HG03108 (cell line): ENCODE data around the gene PCP2.
A peak's percentile ranks its signal among the peaks of the same experiment; 100 is the strongest.

Experiments
- ATAC-seq: cut with Tn5 transposase; IDR thresholded peaks from one replicate; pipeline ENCODE4 v1.9.1; 2021; ENCODE audit warnings: moderate library complexity; ENCODE audit not compliant: unreplicated experiment

The PCP2 gene

DNA sequence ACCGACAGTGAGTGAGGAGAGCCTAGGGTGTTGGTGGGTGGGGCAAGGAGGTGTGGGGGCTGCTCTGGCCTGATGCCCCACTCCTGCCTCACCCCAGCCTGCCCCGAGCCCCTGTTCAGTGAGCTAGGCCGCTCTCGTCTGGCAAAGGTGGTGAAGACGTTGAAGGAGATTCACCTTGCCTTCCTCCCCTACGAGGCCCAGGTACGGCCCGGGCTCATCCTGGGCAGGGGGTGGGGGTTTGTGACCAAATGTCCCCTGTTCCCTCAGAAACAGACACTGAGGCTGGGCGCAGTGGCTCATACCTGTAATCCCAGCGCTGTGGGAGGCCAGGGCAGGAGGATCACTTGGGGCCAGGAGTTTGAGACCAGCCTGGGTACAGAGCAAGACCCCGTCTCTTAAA, 7.3 kb upstream of the PCP2 start:
- no peak for ATAC-seq

DNA sequence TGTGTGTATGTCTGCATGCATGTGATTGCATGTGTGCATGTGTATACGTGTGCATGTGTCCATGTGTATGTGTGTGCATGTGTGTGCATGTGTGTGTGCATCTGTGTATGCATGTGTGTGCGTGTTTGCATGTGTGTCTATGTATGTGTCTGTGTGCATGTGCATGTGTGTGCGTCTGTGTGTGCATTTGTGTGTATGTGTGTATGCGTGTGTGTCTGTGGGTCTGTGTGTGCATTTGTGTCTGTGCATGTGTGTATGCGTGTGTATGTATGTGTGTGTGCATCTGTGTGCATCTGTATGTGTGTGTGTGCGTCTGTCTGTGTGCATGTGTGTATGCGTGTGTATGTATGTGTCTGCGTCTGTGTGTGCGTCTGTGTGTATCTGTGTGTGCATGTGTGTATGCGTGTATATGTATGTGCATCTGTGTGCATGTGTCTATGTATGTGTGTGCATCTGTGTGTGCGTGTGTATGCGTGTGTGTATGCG, 6.4 kb upstream of the PCP2 start:
- ATAC-seq, result no peak

DNA sequence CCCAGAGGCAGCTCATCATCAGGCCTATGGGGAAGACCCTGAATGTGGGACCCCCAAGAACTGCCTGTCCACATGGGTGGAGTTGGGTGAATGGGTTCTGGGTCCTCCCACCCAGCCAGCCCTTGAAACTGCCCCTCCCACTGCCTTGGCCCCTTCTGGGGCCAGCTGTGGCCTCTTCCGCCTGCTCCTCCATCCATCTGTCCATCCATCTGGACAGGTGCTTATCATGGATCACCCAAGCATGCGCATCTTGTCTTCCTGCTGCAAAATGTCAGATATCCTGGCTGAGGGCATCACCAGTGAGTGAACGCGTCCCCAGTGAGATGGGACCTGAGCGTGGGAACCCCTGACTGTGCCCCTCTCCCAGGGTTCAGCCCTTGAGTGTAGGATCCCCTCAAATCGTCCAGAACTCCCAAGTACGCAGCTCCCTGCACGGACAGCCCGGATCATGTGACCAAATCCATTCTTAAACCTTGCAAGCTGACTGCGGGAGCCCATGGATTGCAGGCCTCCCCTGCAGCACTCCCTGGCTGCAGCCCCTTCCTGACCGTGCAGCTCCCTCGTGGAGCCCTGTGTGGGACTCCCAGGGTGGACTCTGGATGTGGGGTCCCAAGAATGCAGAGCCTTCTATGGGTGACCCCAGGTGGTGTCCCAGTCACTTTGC, 5.4 kb upstream of the PCP2 start:
- no peak for ATAC-seq

DNA sequence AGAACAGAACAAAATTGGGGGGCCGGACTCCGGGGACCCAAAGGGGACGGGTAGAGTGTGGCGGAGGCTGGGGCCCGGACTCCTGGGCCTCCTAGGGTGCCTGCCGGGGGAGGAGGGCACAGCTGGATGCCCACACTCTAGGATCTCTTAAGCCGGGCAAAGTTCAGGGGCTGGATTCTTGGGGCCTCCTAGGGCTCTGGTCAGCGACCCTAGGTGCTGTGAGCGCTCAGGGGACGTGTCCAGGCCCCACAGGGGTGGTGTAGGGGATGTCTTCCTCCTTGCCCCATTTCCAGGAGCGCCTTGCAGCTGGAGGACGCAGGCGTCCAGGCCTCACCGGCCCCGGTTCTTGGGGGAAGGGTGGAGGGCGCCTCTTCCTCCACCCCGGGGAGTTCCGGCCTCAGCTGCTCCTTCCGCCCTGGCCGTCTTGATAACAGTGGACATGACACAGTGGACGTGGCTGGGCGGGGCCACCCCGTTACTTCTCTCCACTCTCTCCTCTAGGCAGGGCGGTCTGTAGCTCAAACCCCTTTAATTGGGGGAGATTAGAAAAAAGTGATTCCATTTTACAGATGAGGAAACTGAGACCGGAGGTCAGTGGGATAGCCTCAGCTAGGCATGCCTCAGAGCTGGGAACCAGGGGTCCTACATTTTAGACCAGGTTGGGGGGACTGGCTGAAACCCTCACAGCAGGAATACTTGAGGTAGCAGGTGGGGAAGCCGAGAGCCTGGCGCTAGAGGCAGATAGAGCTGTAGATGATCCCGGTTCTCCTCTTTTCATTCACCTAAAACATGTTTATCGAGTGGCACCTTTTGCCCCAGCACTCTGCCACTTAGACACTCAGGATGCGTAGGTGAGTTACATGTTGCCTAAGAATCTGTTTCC, 4.1 kb upstream of the PCP2 start:
- ATAC-seq, result peak; percentile 9

DNA sequence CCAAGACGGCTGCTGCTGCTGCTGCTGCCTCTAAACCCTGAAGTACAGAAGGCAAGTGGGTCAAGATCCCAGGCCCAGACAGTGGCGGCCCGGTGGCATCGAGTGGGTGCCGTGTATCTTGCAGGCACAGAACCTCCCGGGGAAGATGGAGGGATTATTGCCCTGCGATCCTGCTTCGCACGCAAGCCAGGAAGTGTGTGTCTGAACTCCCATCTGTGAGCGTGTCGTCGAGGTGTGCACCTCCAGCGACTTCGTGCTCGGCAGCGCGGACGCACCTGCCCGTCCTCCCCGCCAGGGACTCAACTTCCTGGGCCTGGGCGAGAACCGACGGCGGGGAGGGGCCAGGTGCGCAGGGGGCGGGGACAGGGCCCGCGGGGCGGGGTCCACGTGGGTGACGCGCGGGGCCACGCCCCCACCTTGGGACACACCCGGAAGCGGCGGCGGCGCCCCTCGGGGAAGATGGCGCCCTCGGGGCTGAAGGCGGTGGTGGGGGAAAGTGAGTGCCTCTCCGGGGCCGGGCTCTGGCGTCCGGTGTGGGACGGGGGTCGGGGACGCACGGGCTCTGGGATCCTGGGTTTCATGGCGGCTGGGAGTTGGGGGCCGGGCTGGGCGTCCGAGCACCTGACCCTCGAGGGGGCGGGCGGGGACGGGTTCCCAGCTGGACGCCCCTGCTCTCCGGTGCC, 3.3 kb upstream of the PCP2 start, which contains the start of gene STXBP2:
Gene STXBP2, plus strand, starts transcription at position 420 of the 683 bp plus-strand sequence. Its CDS starts 40 bp downstream, at position 460.
- ATAC-seq, result peak; percentile 60

DNA sequence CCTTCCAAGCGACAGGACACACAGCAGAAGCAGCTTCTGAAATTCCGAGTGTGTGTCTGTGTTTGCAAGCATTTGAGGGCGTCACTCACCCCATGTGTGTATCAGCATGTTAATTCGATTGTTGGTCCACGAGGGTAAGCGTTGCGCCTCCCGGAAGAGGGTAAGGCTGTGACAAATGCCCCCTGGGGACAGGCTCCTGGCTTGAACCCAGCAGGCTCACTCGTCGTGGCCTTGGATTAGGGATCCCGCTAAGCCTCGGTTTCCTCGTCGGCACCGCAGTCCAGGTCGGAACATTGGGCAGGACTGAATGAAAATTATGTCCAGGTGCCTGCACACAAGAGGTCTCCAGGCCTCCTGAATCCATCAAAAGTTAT, 2.8 kb upstream of the PCP2 start:
- ATAC-seq, result no peak

DNA sequence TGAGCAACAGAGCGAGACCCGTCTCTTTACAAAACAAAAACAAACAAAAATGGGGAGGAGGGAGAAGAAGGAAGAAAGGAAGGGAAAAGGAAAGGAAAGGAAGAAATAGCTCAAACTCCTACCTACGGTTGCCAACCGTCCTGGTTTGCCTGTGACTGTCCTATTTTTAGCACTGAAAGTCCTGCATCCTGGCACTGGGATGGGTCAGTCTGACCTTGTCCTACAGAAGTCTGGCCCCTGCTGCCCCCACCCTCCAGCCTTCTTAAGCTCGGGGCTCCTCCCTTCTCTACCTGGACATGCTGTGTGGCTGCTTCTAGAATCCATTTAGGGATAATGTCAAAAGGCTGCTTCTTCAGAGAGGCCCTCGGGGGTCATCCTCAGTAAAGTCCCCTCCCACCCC, 2.2 kb upstream of the PCP2 start:
- no peak for ATAC-seq

DNA sequence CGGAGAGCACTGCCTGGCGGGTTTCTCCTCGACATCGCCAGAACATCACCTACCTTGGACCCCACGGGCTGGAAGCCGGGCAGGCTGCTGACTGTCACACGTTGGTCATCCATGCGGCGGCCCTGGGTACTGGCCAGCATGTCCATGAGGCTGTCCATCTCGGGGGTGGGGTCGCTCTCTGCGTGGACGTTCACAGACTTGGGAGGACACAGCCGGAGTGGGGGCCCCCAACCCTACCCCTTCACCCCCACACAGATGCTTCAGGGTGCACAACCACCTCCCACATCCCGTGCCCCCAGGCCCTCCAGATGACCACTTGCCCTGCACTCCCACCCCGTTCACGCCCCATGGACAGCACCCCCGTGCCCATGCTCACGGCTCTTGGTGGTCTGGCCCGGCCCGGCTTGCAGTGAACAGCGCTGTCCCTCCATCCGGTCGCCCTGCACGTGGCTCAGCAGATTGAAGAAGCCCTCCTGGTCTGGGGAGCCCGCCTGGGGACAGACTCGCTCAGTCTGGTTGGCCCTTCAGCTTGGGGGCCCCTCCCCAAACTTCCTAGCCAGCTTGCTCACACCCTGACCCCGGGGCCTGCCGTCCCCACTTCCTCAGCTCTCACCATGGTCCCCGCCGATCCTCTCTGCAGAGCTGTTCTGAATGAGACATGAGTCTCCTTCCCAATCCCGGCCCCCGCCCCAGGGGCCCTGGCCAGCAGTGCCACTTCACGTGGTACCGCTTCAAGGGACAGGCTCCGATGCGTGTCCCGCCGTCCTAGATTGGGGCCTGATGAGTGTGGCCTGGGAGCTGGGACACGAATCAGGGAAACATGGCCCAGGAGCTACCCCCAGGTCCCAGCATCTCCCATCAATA, 947 bp downstream of the PCP2 start:
- ATAC-seq, result no peak

DNA sequence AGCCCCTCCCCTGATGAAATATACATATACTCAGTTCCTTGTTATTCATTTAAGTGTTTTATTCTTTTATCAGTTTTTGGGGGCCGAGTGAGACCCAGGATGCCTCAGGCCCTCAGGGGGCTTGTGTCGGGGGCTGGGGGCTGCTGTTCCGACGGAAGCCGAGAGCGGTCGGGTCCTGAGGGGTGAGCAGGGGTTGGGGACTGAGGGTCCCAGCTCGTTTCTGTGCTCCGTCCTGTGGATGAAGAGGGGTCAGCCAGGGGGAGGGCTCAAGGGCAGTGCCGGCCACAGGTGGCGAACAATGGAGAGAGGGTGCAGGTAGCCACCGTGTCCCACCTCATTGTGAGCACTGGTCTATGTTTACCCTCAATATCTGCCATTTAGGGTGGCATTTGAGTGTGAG, 1.9 kb downstream of the PCP2 start:
- ATAC-seq, result no peak

DNA sequence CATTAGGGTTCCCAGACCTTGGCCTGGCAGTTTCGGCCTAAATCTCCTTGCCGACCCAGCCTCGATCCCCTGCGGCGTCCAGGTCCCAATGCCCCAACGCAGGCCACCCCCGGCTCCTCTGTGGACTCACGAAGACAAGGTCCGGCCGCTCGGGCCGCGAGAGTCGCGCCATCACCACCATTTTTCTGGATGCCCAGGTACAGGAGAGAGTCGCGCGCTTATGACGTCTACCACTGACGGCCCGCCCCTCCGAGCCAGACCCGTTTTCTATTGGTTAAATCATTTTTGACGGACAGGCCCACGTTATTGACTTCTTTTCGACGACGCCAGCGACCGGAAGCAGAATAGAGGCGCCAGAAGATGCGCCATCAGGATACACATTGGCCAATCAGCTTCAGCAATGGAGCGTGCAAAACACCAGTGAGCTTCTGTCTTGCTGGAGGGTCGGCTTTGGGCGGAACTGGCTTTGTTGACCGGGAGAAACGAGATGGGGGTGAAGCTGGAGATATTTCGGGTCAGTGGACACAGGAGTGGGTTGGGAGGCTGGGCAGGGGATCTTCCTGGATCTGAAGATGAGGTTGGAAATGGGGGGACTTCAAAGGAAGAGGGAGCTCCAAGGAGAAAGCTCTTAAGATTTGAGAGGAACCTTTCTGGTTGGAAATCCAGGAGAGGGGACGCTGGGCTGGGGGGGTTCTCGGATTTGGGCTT, 4.0 kb downstream of the PCP2 start, which contains the start of the genes PET100 and XAB2:
Gene PET100, plus strand, starts transcription at position 447 of the 708 bp plus-strand sequence. Its CDS starts 41 bp downstream, at position 488.
Gene XAB2, minus strand, starts transcription at position 199 of the 708 bp plus-strand sequence. Its CDS starts 18 bp downstream, at position 181.
- peak; percentile 81 for ATAC-seq

DNA sequence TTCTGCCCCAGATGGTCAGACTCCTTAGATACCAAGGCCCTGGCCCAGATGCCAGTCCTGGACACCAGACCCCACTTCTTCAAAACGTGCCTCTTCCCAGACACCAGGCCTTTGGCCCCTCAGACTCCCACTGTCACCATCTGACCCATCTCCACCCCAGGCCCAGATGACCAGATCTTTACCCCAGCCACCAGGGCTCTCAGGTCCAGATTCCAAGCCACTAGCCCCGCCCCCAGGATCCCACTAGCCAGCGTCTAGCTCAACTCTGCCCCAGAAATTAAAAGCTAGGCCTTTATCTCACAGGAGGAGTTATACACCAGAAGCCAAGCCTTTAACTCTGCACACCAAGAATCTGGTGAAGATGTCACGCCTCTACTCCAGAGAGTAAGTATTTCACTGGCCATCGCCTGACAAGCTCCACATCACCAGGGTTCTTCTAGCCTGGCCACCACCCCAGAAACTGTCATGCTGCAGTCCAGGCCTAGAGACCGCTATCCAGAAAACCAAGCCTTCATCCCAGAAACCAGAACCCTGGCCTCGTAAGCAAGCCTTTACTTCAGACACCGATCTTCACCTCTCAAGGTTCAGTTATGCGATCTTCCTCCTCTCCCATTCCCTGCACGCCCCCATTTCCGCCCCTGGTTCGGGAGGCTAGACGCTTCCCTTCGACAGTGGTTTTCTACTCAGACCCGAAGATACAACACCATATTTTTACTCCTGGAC, 4.8 kb downstream of the PCP2 start:
- ATAC-seq, result no peak

DNA sequence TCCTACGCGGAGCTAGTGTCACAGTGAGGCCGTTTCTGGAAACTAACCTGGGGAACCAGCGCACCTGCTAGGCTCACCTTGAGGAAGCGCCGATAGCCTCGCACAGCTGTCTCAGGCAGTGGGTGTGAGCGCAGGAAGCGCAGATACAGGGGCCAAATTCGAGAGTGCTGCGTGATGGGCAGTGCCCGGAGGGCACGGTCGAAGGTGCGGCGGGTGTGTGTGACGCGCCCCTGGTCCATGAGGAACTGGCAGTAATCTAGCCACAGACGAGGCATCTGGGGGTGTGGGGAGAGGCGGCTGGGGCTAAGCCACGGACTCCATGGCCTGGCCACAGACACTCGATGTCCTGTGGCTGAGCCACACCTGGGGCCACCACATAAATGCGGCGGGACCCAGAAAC, 6.4 kb downstream of the PCP2 start:
- ATAC-seq, result no peak

DNA sequence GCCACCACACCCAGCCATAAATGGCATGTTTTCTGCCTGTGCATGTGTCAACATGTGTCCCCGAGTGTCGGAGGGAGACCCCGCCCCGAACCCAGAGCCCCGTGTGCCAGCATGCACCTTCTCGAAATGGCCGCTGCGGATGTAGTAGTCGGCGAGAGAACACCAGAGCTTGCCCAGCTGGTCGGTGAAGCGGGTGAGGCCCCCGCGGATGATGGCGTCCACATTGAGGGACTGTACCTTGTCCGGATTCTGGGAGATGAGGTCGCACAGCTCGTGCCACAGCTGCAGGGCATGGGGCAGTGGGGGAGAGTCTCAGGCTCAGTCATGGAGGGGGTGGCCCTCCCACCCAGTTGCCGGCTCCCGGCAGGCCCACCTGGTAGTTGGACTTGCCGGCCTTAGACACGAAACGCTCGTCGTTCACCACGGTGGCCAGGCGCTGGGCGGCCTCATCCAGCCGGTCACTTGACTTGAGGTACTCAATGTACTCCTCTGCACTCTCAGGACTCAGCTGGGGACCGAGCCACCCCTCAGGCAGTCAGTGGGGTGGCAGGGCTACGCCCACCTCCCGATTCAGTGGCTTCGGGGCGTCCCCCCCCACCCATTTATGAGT, 7.7 kb downstream of the PCP2 start:
- no peak for ATAC-seq

DNA sequence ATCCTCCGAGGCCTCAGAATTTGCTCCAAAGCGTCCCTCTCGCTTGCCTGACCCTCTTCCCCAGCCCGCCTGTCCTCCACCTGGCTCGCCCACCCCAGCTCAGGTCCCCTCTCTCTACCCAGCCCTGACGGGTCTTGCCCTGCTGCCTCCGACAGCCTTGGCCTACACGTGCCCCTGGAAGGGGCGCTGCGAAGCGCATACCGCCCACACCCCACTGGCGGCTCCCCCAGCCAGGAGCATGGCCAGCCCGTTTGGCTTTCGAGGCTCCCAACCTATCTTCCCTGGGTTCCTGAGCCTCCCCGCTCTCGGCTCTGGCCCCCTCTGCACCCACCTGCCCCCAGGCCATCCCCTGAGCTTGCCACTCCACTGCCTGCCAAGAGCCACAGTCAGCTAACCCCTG, 8.7 kb downstream of the PCP2 start:
- ATAC-seq, result no peak

DNA sequence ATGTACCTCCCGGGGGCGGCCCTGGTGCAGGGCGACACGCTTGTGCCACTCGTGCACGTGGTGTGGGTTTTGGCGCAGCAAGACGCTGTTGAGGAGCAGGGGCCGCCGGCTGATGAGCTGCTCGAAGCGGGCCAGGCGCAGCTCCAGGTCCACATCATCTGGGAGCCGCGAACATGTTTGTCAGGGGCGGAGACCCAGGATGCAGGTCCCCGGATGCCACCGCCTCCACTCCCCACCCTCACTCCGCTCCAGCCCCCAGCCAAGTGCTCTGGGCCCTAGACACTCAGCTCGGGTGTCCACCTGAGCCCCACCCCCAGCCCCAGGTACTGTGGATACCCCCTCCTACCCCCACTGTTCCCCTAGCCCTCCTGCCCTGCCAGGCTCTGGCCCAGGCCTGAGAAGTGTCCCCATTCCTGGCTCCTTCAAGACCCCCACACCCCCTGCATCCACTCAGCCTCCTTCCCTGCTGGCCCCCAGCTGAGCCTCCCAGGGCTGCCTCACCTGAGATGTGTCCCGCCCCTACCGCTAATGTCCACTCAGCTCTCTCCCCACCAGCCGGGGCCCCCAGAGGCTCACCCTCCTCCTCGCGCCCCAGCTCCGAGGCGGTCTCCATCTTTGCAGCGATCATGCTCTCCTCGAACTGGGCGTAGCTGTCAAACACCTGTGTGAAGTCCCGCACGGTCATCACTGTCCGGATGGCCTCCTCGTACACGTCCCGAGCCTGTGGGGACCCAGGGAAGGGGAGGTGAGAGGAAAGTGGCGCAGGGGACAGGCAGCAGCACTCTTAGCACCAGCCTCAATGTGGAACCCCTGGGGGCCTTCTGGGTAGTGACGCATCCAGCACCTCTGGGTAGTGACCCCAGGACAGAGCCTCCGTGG, 9.6 kb downstream of the PCP2 start:
- no peak for ATAC-seq

DNA sequence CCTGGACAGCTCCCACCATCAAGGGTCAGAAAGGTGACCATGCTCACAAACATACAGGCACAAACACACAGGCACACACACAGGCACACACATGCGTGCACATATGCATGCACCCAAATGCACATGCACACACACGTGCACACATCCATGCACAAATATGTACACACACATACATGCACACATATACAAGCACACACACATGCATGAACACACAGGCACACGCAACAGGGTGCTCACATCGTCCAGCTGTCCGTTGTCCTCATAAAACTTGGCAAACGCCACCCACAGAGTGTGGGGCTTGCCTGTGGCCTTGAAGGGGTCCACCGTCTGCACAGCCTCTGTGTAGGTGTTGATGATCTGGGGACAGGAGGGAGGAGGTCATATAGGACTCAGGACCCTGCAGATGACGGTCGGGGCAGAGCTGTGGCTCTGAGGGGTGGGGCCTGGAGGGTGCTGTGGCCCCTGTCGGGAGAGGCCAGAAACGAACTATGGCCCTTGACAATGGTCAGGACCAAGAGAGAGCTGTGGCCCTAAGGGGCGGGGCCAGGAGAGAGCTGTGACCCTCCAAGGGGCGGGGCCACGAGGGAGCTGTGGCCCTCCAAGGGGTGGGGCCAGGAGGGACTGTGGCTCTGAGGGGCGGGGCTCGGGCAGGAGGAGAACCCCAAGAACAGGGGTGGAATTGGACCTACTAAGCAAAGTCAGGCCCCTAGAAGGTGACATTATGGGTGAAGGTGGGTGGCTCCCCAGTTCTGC, 10.4 kb downstream of the PCP2 start:
- no peak for ATAC-seq
